T-helper 1 cell (primary cell): ENCODE results near the gene RPS6KA5.
"Not testable (repeated sequence)": the region's sequence is repeated elsewhere in the genome, so short reads cannot be mapped to it uniquely, and the experiment has no call there.

Experiments used
- DNase-seq, 5 donors: peaks; one replicate each; pipeline ENCODE4 v3.0.0-alpha.2; 2012 to 2020

RPS6KA5 gene

DNA sequence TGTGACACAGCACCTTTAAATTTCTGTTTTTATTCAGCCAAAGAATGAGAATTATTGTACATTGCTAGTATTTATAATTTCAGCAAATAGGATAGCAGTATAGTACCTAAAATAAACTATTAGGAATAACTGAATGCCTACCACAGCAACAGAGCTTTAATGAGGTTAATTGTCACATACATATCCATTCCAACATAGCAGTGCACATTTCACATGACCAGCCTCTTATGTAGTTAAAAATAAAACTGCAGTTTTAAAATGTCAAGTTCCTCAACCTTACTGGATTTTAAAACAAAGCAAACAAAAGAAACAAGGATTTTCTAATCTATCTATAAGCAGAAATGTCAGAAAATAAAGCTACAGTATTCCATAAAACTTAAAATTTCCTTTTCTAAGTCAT, 193.6 kb downstream of the RPS6KA5 start:
- DNase-seq, result no peak

GRCh38 chr14:90864741-90865140, 195.7 kb downstream of the RPS6KA5 start:
- DNase-seq, result no peak

DNA sequence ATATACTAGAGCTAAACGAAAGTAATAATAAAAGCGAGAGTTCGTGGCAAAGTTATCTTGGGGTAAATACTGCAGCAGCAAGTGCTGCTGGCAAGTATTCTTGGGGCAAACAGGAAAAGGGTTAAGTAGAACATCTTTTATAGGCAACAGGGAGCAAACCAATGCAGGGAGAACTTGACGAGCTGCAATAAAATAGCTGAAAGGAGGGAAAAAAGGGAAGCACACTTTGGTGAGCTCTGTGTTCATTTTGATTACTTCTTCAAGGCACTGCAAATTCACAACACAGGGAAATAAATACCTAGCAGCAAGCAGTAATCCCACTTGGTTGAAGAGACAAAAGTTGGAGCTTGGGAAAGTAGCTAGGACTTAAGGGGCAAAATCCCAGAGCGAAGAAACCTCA, 201.9 kb downstream of the RPS6KA5 start:
- no peak for DNase-seq

GRCh38 chr14:90857866-90858265, 202.6 kb downstream of the RPS6KA5 start:
- DNase-seq, result no peak

- not testable (repeated sequence) for DNase-seq
These were observed 204.3 kb downstream of the RPS6KA5 start for GRCh38 chr14:90856115-90856514.

GRCh38 chr14:90853116-90853515, 207.3 kb downstream of the RPS6KA5 start:
- DNase-seq, result no peak

- no peak for DNase-seq
These were observed 209.0 kb downstream of the RPS6KA5 start for GRCh38 chr14:90851327-90852036.

DNA sequence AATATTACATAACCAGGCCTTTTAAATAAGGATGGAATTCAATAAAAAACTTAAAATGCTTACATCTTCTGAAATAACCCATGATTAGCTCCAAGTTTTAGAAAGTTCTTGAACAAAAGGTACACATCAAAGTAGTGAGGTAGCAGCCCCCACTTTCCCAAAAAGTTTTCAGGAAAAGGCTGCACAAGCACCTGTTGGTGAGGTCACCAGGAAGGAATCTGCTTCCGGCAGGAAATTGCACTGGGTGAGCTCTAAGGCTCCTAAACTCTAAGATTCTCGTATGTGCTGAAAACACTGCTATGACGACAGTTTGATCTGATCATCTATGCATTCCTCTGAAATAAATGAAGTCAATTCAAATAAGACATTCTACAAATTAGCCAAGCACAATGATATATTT, 210.0 kb downstream of the RPS6KA5 start:
- no peak for DNase-seq

DNA sequence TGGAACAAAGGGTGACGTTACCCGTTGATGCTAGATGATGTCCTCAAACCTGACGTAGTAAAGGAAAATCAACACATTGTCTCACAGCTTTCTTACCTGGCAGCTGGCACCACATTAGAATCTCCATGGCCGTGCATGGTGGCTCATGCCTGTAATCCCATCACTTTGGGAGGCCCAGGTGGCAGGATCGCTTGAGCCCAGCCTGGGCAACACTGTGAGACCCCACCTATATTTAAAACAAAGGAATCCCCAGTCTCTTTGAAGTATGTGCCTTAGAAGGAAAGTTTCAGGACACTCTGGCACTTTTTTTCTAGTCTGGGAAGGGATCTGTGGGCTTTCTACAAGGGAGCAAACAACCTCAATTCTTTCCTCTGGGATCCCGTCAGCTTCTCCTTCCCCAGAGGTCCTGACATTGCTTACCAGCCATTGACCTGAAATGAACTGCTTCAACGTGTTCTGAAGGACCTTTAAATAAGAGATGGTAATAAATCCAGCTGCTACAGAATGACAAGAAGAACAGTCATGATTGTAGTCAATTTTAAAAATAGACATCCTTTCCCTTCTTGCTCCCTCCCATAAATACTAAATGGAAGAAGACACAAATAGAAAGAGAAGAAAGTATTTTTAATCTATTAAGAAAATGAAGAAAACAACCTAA, 210.5 kb downstream of the RPS6KA5 start:
- DNase-seq, result no peak

- no peak for DNase-seq
These were observed 211.3 kb downstream of the RPS6KA5 start for GRCh38 chr14:90848944-90849731.

GRCh38 chr14:90846511-90846910, 213.9 kb downstream of the RPS6KA5 start:
- DNase-seq, result no peak

- DNase-seq, result no peak
These were observed 216.1 kb downstream of the RPS6KA5 start for GRCh38 chr14:90844321-90844720.

DNA sequence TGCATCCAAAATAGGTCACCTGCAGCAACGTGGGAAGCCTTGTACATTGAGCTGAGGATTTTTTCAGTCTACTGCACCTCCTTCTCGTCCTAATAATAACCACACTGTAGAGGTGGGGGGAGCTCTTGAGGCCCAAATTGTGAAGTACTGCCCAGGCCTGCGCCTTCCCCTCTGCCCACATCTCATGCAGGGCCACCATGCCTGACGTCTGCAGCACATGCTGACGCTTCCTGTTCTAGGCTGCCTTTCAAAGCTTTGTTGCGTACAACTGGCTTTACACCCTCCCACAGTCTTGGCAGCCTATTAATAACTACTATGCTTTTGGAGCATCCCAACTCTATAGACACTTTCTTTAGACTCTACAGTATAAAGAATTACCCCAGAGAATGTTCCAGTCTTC, 217.7 kb downstream of the RPS6KA5 start:
- no peak for DNase-seq

- DNase-seq, result not testable (repeated sequence)
These were observed 219.8 kb downstream of the RPS6KA5 start for GRCh38 chr14:90840667-90841066.

- DNase-seq, result no peak
These were observed 220.6 kb downstream of the RPS6KA5 start for GRCh38 chr14:90839889-90840266.

DNA sequence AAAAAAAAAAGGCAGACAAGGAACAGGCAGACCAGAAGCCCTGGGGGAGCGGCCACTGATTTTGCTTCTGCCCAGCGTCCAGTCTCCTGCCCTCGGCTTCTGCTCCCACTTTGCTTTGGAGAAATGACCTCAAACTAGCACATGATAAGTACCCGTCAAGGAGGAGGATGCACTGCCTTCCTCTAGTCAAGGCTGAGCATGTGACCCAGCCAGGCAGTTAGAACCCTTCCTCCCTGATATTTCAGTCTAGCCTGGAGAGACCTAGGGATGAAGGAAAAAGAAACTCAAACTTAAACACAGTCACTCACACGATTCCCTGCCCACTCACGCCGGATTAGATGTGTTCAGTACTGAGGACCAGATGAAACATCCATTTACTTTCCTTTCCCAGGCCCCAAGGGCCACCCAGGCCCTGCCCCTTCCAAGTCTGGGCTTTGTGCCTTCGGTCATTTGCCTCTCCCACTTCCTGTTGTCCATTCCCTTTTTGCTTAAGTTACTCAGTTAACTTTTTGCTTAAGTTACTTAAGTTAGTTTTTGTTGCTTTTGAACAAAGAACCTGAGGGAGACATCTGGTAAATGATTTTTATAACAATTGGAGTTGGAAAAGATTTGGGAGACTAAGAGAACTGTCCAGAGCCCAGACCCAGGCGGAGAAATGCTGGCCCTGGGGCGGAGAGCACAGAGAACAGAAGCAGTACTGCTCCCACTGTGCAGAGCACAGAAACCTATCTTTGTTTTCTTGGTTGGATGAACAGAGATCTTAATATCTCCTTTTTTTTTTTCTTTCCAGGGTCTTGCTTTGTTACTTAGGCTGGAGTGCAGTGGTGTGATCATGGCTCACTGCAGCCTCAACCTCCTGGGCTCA, 221.2 kb downstream of the RPS6KA5 start:
- DNase-seq, result no peak

- not testable (repeated sequence) for DNase-seq
These were observed 221.9 kb downstream of the RPS6KA5 start for GRCh38 chr14:90838531-90838930.

DNA sequence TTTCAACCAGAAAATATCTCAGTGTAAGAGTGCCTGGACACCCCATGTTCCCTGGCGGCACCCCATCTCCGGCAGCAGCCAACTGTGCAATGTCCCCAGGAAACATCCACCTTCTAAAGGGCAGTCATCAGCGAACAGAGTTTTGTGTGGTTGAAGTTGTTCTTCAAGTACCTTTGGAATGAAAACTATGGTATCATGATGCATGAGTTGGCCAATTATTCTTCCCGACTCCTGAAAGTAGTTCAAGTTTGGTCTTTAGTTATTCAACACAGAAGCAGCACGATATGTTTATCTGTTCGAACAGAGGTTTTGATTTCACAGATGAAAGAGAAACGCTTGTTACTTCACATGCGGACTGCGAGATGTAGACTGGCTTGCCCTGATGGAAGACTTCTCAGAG, 223.1 kb downstream of the RPS6KA5 start:
- DNase-seq, result no peak

GRCh38 chr14:90836692-90837063, 223.8 kb downstream of the RPS6KA5 start:
- DNase-seq, result no peak

GRCh38 chr14:90831821-90832220, 228.6 kb downstream of the RPS6KA5 start:
- no peak for DNase-seq

GRCh38 chr14:90830931-90831701, 229.3 kb downstream of the RPS6KA5 start:
- DNase-seq, result no peak

DNA sequence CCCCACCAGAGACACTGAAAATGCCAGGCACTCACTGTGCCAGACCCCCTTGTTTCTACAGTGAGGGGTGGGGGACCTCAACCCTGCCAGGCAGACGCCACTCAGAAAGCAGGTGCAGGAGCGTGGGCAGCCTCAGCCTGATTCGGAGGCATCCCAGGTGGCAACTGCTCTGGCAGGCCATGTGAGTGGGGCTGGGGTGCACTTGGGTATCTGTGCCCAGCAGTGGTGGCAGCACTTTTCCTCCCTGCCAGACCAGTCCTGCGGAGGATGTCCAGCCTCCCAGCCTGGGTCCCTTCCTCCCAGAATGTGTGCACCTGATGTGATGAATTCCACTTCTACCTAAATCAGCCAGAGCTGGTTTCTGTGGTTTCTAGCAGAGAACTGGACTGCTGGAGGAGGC, 230.8 kb downstream of the RPS6KA5 start:
- no peak for DNase-seq
